GM20431 (cell line): ENCODE measurements around the gene CNTRL.

Source experiments
- in situ Hi-C: fragments of 300-500 bp; cut with MseI, MboI; formaldehyde crosslinking; loops from one replicate; pipeline ENCODE4 v1.15.0; 2020; ENCODE audit warnings: low sequenced_read_pairs; ENCODE audit not compliant: unreplicated experiment

CNTRL gene

DNA sequence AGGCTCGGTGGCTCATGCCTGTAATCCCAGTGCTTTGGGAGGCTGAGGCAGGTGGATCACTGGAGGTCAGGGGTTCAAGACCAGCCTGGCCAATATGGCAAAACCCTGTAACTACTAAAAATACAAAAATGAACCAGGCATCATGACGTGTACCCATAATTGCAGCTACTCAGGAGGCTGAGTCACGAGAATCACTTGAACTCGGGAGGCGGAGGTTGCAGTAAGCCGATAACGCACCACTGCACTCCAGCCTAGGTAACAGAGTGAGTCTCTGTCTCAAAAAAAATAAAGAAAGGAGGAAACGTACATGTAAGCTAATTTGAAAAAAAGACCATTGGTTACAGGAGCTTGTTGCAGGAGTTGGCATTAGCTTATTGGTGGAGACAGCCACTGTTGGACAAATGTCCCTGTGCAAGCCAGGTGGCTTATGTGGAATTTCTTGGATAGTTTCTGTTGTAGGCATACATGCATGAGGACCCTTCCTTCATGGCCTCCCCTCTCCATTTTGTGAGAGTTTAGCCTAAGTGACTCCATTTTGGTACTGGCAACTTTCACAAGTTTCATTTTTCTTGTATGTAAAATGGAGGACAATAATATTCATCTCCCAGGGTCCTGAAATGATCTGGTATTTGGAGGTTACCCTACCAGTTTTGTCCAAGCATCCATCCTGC lies 143.7 kb downstream of the CNTRL start:
- in situ Hi-C loops, result no loop called here

DNA sequence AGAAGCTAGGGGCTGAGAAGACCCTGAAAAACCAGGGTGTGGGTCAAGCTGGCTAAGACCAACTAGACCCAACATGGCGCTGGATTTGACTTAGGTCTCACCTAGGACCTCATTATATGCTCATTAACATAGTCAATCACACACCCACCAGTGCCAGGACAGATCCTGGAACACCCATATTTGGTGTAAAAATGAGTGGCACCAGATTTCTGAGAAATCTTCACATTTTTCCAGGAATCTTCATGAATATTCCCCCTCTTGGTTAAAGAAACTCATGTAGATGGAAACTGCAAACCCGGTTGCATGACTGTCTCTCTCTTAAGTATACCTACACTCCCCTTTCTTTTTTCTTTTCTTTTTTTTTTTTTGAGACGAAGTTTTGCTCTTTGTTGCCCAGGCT lies 144.8 kb downstream of the CNTRL start:
- in situ Hi-C loops, result no loop called here

GRCh38 chr9:121220996-121221663 lies 146.4 kb downstream of the CNTRL start:
- in situ Hi-C loops, result no loop called here

GRCh38 chr9:121221664-121222055 lies 146.9 kb downstream of the CNTRL start:
- in situ Hi-C loops, result no loop called here

DNA sequence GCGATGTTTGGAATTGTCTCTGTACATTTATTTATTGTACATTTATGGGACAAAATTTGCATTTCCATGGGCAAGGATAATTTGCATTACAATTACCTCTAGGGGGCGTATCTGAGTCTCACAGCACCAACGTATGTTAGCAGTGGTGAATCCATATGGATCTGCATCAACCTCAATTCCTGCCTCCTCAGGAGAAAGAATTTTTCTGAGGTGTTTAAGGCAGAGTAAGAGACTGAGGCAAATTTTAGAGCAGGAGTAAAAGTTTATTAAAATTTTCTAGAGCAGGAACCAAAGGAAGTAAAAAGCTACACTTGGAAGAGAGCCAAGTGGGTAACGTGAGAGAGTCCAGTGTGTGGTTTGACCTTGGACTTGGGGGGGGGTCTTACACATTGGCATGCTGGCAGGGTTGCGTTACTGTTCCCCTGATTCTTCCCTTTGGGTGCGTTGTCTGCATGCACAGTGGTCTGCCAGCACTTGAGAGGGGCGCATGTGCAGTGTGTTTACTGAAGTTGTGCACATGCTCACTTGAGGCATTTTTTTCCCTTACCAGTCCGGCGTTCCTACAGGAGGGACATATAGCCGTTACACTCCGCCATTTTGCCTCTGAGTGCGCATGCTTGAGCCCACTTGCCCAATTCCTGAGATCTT lies 147.9 kb downstream of the CNTRL start:
- in situ Hi-C loops, result no loop called here

DNA sequence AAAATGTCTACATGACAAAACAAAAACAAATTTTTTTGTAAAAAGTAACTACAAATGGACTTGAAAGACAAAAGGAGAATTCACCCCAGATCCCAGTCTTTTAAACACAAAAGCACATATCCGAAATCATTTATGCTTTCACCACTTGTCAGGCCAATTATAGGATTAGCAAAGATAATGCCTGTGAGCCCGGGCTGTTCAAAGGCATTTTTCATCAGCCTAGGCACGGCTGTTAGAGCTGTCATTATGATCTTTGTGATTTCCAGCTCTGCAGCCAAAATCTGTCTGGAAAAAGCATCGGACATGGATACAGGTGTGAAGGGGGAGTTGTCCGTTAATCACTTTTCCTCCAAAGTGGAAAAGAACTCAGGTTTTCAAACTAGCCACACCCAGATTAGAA lies 150.5 kb downstream of the CNTRL start:
- in situ Hi-C loops, result loop anchor here (25.0 kb wide), 1 partner anchor 162 kb away; no protein-coding TSS in a partner anchor

DNA sequence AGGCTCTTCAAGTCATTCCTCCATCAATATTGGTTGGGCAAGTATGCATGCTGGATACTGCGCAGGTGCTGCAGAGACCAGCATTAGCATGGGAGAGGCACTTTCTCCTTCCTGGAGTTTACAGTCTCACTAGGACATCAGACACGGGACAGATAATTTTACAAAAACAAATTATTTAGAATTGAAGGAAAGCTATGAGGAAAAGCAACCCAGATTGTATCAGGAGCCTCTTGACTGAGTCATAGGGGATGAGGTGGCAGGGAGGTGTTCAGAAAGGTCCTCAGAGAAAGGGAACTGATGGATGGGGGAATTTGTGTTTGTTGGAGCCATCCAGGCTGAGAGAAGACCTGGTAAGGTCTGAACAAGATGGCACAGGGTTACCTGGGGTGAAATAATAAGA lies 151.4 kb downstream of the CNTRL start:
- in situ Hi-C loops, result loop anchor here (25.0 kb wide), 1 partner anchor 161 kb away; no protein-coding TSS in a partner anchor
